Omental fat pad (tissue), 4 donors: ENCODE data around the gene TFDP1. TPM values are rescaled to one million over a fixed set of nuclear protein-coding genes. Genes with fewer than 3 reads are reported as not detected.
"Not testable (repeated sequence)": the region's sequence is repeated elsewhere in the genome, so short reads cannot be mapped to it uniquely, and the experiment has no call there.

Experiments
- ATAC-seq: fragments of 150-250 bp; one replicate; pipeline ENCODE4 v1.9.1; 2016; ENCODE audit warnings: mild to moderate bottlenecking, moderate library complexity; ENCODE audit not compliant: low FRiP score
- DNase-seq: peaks from one replicate; pipeline ENCODE4 v3.0.0-alpha.2; 2019; ENCODE audit warnings: low spot score
- total RNA-seq, 4 donors: library from RNA; depleted of rRNA; stranded (reverse); fragments of >200 nt; gene quantifications; one replicate each; pipeline ENCODE4 v1.1.0, GENCODE V29; 2016
- TF ChIP-seq, protein P1 (sequence below), 3 donors: fragments of 450-650 bp; IDR thresholded peaks; one replicate each; pipeline ENCODE4 v1.5.1; 2016 to 2017; ENCODE audit warnings: antibody characterized with exemption in 3 of 3, mild to moderate bottlenecking in 3 of 3, moderate library complexity in 2 of 3

TFDP1 gene
- total RNA-seq, 4 donors from 2014 or later: 32.6 to 59.6 (median 44.4) TPM

- ATAC-seq: no peak
- no peak for DNase-seq
- TF ChIP-seq, protein P1, sequence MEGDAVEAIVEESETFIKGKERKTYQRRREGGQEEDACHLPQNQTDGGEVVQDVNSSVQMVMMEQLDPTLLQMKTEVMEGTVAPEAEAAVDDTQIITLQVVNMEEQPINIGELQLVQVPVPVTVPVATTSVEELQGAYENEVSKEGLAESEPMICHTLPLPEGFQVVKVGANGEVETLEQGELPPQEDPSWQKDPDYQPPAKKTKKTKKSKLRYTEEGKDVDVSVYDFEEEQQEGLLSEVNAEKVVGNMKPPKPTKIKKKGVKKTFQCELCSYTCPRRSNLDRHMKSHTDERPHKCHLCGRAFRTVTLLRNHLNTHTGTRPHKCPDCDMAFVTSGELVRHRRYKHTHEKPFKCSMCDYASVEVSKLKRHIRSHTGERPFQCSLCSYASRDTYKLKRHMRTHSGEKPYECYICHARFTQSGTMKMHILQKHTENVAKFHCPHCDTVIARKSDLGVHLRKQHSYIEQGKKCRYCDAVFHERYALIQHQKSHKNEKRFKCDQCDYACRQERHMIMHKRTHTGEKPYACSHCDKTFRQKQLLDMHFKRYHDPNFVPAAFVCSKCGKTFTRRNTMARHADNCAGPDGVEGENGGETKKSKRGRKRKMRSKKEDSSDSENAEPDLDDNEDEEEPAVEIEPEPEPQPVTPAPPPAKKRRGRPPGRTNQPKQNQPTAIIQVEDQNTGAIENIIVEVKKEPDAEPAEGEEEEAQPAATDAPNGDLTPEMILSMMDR (IDR thresholded peaks at IDR 0.05): no peak
These were observed 33.4 kb downstream of the TFDP1 start for GRCh38 chr13:113617961-113618360.

DNA sequence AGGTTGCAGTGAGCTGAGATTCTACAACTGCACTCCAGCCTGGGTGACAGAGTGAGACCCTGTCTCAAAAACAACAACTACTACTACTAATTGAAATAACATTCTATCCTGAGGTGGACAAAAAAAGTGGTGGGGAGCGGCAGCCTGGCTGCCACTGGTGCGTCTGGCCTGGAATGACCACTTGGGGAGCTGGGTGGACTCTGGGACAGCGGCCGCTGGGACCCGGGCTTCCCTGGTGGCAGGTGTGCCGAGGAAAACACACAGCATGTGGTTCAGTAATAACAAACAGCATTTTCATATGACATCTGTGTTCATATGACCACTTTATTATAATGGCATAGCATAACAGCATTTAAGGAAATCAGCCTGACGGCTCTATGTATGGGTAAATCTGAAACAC lies 33.9 kb downstream of the TFDP1 start:
- TF ChIP-seq, protein P1 (IDR thresholded peaks at IDR 0.05): no peak
- no peak for ATAC-seq

DNA sequence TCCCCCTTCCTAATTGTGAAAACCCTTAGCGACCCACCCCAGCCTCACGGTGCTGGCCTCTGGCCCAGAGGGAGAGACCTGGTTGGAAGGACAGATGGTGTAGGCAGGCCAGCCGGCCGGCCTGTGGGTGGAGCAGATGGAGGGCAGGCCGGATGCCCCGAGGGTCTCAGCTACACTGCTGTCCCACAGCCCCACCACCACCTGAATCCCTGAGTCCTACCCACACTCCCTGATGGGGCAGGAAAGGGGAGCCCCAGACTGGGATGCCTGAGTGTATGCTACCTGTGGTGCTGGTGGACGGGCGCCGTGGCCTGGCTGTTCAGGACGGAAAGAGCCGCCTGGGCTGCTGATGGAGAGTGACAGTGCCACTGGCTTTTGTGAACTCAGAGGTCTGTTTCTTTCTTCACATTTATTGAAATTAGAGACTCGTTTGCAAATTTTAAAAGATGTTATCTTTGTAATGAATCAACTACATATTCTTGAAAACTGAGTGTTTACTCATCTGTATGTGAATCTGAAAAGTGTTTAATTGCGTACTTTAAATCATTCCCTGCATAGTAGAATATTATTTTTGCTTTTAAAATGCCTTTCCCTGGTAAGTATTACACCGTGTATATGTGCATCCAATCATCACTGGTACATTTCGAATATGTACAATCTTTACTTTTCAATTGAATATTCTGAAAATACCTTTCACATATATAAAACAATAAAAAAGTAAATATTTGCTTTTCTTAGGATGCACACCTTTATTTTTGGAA lies 35.7 kb downstream of the TFDP1 start:
- no peak for DNase-seq
- TF ChIP-seq, protein P1 (IDR thresholded peaks at IDR 0.05): no peak
- ATAC-seq: no peak

More for the DNA sequence above, 33.9 kb downstream of the TFDP1 start:
- DNase-seq: no peak

DNA sequence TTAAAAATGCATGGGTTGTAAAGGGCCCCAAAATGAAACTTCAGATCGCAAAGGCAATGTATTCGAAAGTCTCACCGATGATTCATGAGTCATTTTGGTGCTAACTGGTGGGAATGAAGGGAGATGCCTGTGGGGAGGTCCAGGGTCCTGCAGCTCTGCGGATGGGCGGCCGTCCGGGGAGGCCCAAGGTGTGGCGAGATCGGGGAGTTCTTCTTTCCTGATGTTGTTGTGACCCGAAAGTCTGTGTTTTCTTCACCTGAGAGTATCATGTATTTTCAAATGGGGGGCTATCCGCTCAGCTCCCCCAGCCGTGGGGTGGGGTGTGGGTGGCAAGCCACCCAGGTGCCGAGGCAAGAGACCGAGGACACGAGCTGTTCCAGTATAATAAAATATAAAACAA lies 36.5 kb downstream of the TFDP1 start:
- DNase-seq: no peak
- TF ChIP-seq, protein P1 (IDR thresholded peaks at IDR 0.05): no peak
- ATAC-seq: no peak

GRCh38 chr13:113621498-113621897 lies 36.9 kb downstream of the TFDP1 start:
- DNase-seq, ATAC-seq: not testable (repeated sequence)

DNA sequence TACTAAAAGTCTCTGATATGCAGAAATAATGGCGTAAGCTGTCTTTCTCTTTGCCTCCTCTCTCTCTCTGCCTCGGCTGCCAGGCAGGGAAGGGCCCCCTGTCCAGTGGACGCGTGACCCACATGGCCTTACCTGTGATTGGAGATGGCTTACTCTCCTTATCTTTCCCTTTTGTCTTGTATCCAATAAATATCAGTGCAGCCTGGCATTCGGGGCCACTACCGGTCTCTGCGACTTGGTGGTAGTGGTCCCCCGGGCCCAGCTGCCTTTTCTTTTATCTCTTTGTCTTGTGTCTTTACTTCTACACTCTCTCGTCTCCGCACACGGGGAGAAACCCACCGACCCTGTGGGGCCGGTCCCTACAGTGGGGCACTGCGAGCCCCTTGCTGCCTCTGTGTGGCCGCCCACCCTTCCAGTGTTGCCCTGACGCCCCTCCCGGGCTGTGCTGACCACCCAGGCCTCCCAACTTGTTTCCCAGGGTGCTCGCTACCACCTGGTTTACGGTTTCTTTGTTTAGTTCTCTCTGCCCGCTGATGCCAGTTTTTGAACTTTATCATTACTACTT lies 37.5 kb downstream of the TFDP1 start:
- not testable (repeated sequence) for ATAC-seq, DNase-seq

DNA sequence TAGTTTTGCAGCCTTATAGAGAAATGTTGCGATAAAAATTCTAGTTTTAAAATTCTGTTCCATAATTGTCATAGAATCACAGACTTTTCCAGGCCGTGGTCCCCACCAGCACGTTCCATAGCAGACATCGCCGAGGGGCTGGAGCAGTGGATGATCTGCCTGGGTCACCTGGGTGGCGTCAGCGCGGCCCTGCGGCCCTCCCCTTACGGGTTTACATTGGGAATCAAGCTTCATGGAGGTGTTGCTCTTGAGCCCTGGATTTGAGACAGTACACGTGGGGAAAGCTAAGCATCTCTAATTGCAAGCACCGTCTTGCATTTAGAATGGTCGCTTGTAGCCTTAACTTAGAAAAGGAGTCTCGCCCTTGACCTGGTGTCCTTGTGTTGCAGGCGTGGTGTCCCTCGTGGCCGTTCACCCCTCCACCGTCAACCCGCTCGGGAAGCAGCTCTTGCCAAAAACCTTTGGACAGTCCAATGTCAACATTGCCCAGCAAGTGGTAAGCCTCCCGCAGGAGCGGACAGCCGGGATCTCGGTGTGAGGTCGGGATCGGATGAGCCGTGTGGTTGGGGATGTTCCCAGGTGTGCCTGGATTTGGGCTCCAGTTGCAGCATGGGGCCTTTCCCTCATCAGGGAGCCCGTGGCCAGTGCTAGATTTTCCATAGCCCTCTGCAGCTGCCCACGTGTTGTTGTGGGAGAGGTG lies 38.4 kb downstream of the TFDP1 start:
- DNase-seq (no peak), ATAC-seq (no peak)
- TF ChIP-seq, protein P1 (IDR thresholded peaks at IDR 0.05): no peak
